Fibroblast of peridontal ligament (primary cell): ENCODE results near the gene TRDMT1.
A peak's percentile ranks its signal among the peaks of the same experiment; 100 is the strongest.

ENCODE experiments used
- DNase-seq: peaks from one replicate; pipeline ENCODE4 v3.0.0-alpha.2; 2010; ENCODE audit errors: extremely low read depth

The TRDMT1 gene

GRCh38 chr10:17210361-17210760, 8.9 kb upstream of the TRDMT1 start:
- DNase-seq: peak; percentile 75

- DNase-seq: peak; percentile 50
Observed at GRCh38 chr10:17209881-17210280, 8.4 kb upstream of the TRDMT1 start.

DNA sequence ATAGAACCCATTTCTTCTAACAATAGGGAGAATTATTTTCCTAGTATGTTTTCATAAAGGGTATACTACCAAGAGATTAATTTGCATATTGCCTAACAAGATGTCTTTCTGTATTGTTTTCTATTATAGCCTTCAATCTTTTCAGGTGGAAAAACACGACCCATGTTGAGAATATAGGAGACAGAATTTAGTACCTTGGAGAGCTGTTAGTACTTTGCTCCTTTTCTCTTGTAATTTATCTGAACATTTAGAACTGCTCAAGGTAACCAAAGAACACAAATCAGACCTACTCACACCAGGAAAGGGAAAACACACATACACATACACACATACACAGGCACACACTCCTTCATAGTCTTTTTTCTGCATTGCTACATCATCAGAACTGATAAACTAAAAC, 7.8 kb upstream of the TRDMT1 start:
- DNase-seq: no peak

DNA sequence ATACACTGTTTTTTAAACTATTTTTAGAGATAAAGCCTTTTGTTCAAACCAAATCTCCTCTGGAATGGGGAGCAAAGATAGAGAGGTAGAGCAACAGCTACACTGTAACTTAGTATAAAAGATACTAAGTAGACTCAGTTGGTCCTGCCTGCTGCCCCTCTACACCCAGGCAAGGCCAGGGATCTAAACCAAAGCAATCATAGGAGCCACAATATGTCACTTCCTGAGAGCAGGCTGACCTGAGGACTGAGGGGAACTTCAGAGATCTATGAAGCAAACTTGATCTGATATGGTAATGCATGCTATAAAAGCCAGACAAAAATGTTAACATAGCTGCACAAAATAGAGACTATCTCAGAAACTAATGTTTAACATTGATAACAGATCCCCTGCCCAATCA, 7.0 kb upstream of the TRDMT1 start:
- DNase-seq: no peak

DNA sequence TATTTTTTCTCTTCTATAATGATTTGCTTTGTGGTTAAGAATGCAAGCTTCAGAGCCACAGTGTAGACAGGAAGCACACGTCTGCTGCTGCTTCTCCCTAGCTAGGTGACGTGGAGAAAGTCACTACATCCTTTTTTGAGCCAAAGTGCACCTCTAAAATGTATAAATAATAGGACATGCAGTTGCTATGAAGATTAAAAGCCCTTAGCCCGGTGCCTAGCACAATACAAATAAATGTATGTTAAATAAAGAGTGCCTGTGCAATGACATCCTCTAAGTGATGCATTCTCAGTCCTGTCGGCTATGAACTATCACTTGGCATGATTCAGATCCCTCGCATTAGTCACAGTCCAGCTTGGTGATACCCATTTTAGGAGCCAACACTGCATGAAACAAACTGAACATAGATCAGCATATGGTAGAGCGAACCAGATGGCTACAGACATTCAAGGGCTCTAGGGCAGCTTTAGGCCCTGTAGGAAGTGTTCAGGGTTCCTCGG, 4.8 kb upstream of the TRDMT1 start:
- peak; percentile 82 for DNase-seq

DNA sequence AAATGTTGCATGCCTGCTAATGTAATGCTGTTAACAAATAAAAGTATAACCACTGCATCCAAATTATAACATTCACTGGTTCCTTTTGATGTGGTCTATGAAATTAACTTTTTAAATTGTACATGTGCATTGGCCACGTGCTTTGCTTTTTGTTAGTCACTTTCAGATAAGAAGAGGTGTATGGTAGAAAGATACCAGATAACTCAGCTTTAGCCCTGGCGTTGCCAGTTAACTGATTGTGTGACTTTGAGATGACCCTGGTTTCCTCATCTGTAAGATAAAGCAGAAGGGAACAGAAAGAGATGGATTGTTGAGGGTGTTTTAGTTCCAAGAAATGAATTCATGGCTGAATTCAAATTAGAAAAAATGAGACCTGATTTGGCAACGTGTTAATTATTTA, 1.9 kb upstream of the TRDMT1 start:
- no peak for DNase-seq

DNA sequence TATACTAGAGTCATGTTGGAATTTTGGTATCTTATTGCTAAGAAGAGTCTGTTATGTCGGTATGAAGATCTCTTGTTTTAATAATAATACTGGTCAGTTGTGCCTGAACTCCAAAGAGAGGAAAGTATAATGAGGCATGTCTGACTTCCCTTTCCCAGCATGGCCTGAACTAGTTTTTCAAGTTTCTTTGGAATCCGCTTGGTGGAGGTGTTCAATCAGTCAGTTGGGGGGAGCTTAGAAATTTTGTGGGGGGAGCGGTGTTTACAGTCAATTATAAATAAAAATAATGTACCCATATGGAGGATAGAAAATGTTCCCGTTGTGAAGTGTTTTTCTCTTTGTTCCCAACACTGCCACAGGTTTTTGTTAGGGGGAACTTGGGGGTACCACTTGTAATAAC, 1.5 kb upstream of the TRDMT1 start:
- no peak for DNase-seq

- no peak for DNase-seq
Observed at GRCh38 chr10:17202506-17202905, 1.0 kb upstream of the TRDMT1 start.

- DNase-seq: no peak
Observed at GRCh38 chr10:17201794-17202116, 283 bp upstream of the TRDMT1 start.

- DNase-seq: peak; percentile 58
Observed at GRCh38 chr10:17200001-17200911, 1.2 kb downstream of the TRDMT1 start.

- peak; percentile 90 for DNase-seq
Observed at GRCh38 chr10:17199351-17199804, 2.1 kb downstream of the TRDMT1 start.

- no peak for DNase-seq
Observed at GRCh38 chr10:17196573-17196972, 4.9 kb downstream of the TRDMT1 start.

DNA sequence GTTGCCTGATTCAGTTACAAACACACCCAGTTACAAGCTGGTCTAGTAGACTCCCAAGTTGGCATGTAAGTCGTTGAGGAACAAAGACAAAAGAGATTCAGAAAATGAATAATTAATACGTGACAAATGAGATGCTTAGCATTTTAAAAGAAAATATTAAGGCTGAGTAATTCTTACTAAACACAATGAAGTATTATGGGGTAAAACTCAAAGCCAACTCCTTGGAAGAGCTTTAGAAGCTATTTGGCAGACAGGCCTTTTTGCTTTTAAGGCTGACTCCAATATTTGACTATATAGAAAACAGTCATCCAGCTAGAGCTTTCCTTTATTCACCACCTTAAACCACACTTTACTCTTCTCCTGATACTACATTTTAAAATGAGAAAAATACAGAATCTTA, 5.4 kb downstream of the TRDMT1 start:
- DNase-seq: peak; percentile 34

- DNase-seq: no peak
Observed at GRCh38 chr10:17195083-17195482, 6.4 kb downstream of the TRDMT1 start.

GRCh38 chr10:17190602-17191001, 10.9 kb downstream of the TRDMT1 start:
- no peak for DNase-seq

- no peak for DNase-seq
Observed at GRCh38 chr10:17188644-17189172, 12.8 kb downstream of the TRDMT1 start.

DNA sequence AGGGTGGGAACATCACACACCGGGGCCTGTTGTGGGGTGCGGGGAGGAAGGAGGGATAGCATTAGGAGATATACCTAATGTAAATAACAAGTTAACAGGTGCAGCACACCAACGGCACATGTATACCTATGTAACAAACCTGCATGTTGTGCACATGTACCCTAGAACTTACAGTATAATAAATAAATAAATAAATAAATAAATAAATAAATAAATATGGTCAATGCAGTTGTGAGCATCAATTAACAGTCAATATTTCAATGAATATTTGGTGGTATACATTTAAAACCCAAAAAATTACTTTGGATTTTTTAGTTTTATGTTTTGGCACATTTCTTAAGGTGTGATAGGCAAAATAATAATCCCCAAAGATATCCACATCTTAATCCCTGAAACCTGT, 15.6 kb downstream of the TRDMT1 start:
- no peak for DNase-seq

GRCh38 chr10:17183110-17183509, 18.4 kb downstream of the TRDMT1 start:
- no peak for DNase-seq

- DNase-seq: no peak
Observed at GRCh38 chr10:17181751-17182150, 19.7 kb downstream of the TRDMT1 start.

DNA sequence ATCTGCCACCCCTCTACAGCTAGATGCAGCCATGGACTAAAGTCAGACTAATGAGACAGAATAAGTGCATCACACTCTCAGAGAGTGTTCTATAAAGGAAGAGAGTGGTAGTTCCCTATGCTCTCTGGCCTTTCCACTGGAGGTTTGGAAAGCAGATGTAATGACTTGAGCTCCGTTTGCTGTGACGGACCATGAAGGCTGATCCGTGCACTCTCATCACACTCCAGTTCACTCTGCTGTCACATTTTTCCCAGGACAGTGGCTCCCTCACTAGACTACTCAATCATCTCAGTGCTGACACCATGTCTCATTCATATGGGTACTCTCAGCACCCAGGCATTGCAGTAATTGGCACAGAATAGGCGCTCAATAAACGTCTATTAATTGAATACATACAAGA, 20.4 kb downstream of the TRDMT1 start:
- DNase-seq: no peak

DNA sequence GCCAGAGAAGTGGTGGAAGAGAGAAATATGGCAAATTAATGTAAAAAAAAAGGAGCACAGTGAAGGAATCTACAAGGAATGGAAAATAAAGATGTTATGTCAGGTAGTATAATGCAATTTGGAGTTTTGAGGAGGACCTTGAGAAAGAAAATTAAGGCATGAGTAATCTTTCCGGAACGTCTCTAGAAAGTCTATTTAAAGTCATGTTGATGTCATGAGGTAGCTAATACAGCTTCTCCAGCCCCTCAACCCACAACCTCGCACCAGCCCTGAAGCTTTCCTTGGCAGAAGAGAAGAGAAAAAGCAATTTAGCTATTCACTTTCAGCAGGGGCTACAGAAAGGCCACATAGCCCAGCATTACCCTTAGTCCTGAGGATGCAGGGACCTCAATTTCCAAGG, 22.5 kb downstream of the TRDMT1 start:
- DNase-seq: peak; percentile 51

GRCh38 chr10:17178006-17178405, 23.5 kb downstream of the TRDMT1 start:
- no peak for DNase-seq

DNA sequence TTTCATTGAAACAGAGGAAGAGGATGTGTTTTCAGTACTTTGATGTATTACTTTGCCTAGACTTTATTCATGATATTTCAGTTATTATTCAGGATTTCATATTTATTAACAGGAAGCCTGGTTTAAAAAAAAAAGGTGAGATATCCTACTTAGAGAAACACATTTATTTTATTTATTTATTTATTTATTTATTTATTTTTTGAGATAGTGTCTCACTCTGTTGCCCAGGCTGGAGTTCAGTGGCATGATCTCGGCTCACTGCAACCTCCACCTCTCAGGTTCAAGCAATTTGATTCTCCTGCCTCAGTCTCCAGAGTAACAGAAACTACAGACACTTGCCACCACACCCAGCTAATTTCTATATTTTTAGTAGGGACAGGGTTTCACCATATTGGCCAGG, 24.5 kb downstream of the TRDMT1 start:
- DNase-seq: no peak
